SJSA1 (cell line): ENCODE data around the gene AUH. TPM values are rescaled to one million over a fixed set of nuclear protein-coding genes. Genes with fewer than 3 reads are reported as not detected.

Experiments used
- DNase-seq, 2 experiments: peaks; one replicate each; pipeline ENCODE4 v3.0.0-alpha.2; 2015 to 2020; ENCODE audit warnings: low spot score in 2 of 2, low read depth in 1 of 2
- H3K27ac ChIP-seq: fragments of 250-450 bp; sonication (Bioruptor Pico); 2 replicates; pipeline ENCODE4 v1.5.1; 2020; ENCODE audit warnings: mild to moderate bottlenecking, moderate library complexity
- H3K27me3 ChIP-seq: fragments of 250-450 bp; sonication (Bioruptor Pico); replicated peaks from 2 replicates; pipeline ENCODE4 v1.5.1; 2020; ENCODE audit warnings: mild to moderate bottlenecking, moderate library complexity
- H3K36me3 ChIP-seq: fragments of 250-450 bp; sonication (Bioruptor Pico); 2 replicates; pipeline ENCODE4 v1.5.1; 2020; ENCODE audit warnings: mild to moderate bottlenecking
- H3K4me1 ChIP-seq: fragments of 250-450 bp; sonication (Bioruptor Pico); replicated peaks from 2 replicates; pipeline ENCODE4 v1.6.1; 2021; ENCODE audit warnings: mild to moderate bottlenecking
- H3K4me3 ChIP-seq: fragments of 250-450 bp; sonication (Bioruptor Pico); 2 replicates; pipeline ENCODE4 v1.5.1; 2020; ENCODE audit warnings: mild to moderate bottlenecking
- H3K9me3 ChIP-seq: fragments of 250-450 bp; sonication (Bioruptor Pico); replicated peaks from 2 replicates; pipeline ENCODE4 v1.5.1; 2020; ENCODE audit warnings: mild to moderate bottlenecking
- total RNA-seq: library from RNA; depleted of rRNA; stranded (reverse); fragments of >200 nt; shearing (Covaris generic); gene quantifications from 2 replicates; pipeline ENCODE4 v1.2.3, GENCODE V29; 2014

The AUH gene
- total RNA-seq, 1 experiment from 2014 or later = 15.3 TPM

GRCh38 chr9:91258451-91258850 lies 103.3 kb downstream of the AUH start:
- no peak for DNase-seq
- Histone ChIP-seq H3K27ac (no peak overlapping the region), H3K36me3 (no peaks in the 10 kb centered on the region), H3K27me3 (no peaks in the 10 kb centered on the region), H3K4me3 (no peak overlapping the region), H3K9me3 (no peaks in the 10 kb centered on the region), H3K4me1 (peaks cover 10% of the 10 kb centered on the region; the same call in 1 of the 2 replicates)

GRCh38 chr9:91256235-91256634 lies 105.5 kb downstream of the AUH start:
- H3K27ac ChIP-seq = no peak overlapping the region
- no peak overlapping the region for H3K4me3 ChIP-seq
- DNase-seq = no peak
- H3K4me1 ChIP-seq = peaks cover 10% of the 10 kb centered on the region; the same call in 1 of the 2 replicates
- no peaks in the 10 kb centered on the region for H3K9me3 ChIP-seq
- no peaks in the 10 kb centered on the region for H3K27me3 ChIP-seq
- H3K36me3 ChIP-seq = no peaks in the 10 kb centered on the region

GRCh38 chr9:91255327-91255726 lies 106.4 kb downstream of the AUH start:
- Histone ChIP-seq H3K9me3 (no peaks in the 10 kb centered on the region), H3K27ac (peak overlapping the region; percentile 7; the same call in 1 of the 2 replicates), H3K4me3 (no peak overlapping the region), H3K27me3 (no peaks in the 10 kb centered on the region), H3K4me1 (peaks cover 10% of the 10 kb centered on the region; the same call in 1 of the 2 replicates), H3K36me3 (no peaks in the 10 kb centered on the region)
- DNase-seq = peak in 1 of 2 experiments; percentile 24

DNA sequence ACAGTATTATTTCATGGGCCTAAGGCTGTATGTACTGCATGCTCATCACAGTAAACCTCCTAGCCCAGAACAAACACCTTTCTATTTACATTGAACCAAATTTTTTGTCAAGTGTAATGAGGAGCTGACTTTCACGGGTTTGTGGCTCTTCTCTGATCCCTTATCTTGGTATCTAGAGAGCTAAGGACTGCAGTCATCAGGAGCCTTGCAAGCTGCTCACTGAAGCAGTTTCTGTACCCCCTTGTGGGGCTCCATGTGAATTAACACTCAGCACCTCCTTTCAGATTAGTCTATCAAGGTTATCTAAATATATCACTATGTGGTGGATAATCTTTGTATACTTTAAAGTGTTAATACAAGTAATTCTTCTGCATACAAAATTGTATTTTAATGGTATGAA lies 108.2 kb downstream of the AUH start:
- H3K4me1 ChIP-seq = peaks cover 10% of the 10 kb centered on the region
- DNase-seq = no peak
- no peaks in the 10 kb centered on the region for H3K36me3 ChIP-seq
- no peaks in the 10 kb centered on the region for H3K27me3 ChIP-seq
- no peak overlapping the region for H3K27ac ChIP-seq
- H3K4me3 ChIP-seq = no peak overlapping the region
- H3K9me3 ChIP-seq = no peaks in the 10 kb centered on the region

GRCh38 chr9:91248707-91249106 lies 113.0 kb downstream of the AUH start:
- Histone ChIP-seq H3K36me3 (no peaks in the 10 kb centered on the region), H3K27me3 (no peaks in the 10 kb centered on the region), H3K27ac (no peak overlapping the region), H3K4me1 (peaks cover 17% of the 10 kb centered on the region), H3K9me3 (no peaks in the 10 kb centered on the region), H3K4me3 (no peak overlapping the region)
- DNase-seq = no peak

- DNase-seq = no peak
- Histone ChIP-seq H3K27me3 (no peaks in the 10 kb centered on the region), H3K36me3 (no peaks in the 10 kb centered on the region), H3K4me1 (peaks cover 17% of the 10 kb centered on the region), H3K9me3 (no peaks in the 10 kb centered on the region), H3K4me3 (no peak overlapping the region), H3K27ac (no peak overlapping the region)
Observed at GRCh38 chr9:91247278-91247677, 114.4 kb downstream of the AUH start.

- Histone ChIP-seq H3K9me3 (no peaks in the 10 kb centered on the region), H3K4me3 (no peak overlapping the region), H3K27ac (no peak overlapping the region), H3K4me1 (peaks cover 17% of the 10 kb centered on the region), H3K36me3 (no peaks in the 10 kb centered on the region), H3K27me3 (no peaks in the 10 kb centered on the region)
- no peak for DNase-seq
Observed at GRCh38 chr9:91246846-91247245, 114.9 kb downstream of the AUH start.

DNA sequence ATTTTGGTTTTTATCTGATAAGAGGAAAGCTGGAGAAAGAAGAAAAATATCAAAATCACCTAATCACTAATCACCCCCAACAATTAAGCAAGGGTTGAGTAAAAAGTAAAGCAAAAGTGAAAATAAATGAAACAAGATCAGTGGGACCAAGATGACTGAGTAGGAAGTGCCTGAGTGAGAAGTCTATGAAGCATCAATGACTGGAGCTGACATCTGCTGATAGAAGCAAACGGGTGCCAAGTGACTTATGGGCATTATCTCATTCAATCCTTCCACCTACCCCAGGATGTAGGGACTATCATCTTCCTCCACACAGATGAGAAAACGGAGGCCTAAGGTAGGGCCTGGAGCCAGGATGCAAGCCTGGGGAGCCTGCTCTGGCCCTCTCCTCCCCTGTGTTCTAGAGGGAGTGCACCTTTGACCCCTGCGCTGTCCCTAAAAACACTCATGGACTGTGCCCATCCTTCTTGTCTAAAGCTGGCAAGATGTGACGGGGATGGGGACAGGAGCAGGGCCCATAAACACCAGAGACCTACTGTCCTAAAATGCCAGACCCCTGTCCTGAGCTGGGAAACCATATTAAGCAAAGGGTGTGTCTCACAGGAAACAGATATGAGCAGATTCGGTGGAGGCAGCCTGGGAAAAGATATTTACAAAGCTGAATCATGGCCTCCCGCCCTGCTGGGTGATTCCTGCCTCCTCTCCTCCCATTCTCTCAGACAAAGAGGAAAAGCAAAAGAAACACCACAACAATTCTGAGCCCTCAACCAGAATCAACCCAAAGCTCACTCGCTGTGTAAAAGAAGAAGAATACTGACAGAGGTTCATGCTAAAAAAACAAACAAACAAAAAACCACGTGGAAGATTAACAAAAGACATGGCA lies 116.0 kb downstream of the AUH start:
- Histone ChIP-seq H3K4me1 (peaks cover 17% of the 10 kb centered on the region), H3K36me3 (no peaks in the 10 kb centered on the region), H3K27ac (peak overlapping the region; percentile 62), H3K9me3 (no peaks in the 10 kb centered on the region), H3K4me3 (no peak overlapping the region), H3K27me3 (no peaks in the 10 kb centered on the region)
- DNase-seq = peak; percentile 48 to 67

DNA sequence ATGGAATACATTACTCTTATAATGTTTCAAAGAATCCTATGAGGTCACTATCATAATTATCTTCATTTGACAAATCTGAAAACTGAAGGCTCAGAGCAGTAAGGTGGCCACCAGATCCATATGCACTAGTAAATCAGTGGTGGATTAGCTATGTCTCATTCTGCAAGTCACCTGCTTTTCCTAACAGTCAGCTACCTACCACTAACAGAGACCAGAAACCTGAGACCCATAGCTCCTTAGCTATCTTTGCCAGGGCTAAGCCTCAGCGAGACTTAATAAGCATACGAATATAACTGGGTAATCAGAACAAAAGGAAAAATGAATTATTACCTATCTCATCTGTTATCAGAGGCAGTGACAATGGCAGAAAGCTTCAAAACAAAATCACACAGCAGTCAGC lies 118.7 kb downstream of the AUH start:
- Histone ChIP-seq H3K9me3 (no peaks in the 10 kb centered on the region), H3K27me3 (no peaks in the 10 kb centered on the region), H3K27ac (no peak overlapping the region), H3K4me1 (peaks cover 17% of the 10 kb centered on the region), H3K4me3 (no peak overlapping the region), H3K36me3 (no peaks in the 10 kb centered on the region)
- no peak for DNase-seq

DNA sequence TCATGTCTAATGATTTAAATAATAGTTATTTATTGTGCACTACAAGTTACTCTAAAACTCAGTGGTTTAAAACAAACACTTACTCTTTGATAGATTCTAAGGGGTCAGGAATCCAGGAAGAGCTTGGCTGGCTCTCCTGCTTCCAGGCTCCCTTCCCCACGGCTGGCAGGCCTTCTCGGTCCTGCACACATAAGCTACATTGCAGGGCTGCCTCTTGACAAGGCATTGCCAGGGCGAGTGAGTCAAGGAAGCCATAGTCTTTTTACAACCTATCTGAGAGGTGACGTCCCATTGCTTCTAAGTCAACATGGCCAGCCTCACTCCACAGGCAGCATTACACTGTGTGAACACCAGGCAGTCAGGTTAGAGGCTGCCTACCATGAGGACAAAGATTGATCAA lies 119.8 kb downstream of the AUH start:
- H3K27ac ChIP-seq = no peak overlapping the region

GRCh38 chr9:91240596-91241165 lies 121.0 kb downstream of the AUH start:
- no peaks in the 10 kb centered on the region for H3K9me3 ChIP-seq
- H3K27ac ChIP-seq = no peak overlapping the region
- H3K4me3 ChIP-seq = no peak overlapping the region
- DNase-seq = no peak
- peaks cover 6% of the 10 kb centered on the region for H3K4me1 ChIP-seq
- no peaks in the 10 kb centered on the region for H3K27me3 ChIP-seq
- no peaks in the 10 kb centered on the region for H3K36me3 ChIP-seq

More for the DNA sequence above, 119.8 kb downstream of the AUH start:
- H3K4me3 ChIP-seq = no peak overlapping the region
- peaks cover 17% of the 10 kb centered on the region for H3K4me1 ChIP-seq
- no peaks in the 10 kb centered on the region for H3K9me3 ChIP-seq
- no peak for DNase-seq
- H3K27me3 ChIP-seq = no peaks in the 10 kb centered on the region
- no peaks in the 10 kb centered on the region for H3K36me3 ChIP-seq

DNA sequence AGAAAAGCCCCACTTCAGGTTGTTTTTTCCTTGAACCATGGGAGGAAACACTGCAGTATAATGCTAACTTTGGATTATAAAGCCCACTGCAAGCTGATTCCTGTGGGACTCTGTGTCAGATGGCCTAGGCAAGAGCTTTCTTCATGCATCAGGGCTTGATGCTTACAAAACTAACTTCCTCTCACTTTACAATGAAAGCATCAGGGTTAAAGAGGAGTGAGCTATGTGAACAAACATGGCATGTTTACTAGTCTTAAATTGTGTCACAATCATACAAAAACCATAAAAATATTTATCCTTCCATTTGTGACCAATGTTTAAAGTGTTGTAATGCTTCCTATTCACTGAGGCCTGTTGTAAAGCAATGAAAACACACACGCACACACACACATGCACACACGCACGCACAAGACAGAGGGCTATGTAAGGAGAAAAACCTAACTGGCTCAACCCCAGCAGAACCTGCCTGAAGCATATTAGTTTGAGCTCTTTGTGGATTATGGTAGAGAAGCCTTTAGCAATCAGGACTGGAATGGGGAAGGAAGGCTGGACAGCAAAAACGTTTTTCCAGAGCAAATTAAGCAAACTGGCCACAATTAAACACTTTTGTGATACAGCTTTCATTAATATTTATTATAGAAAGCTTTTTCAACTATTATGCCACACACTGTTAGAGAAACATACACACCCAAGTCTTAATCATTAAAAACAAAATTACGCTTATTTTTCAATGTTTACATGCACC lies 122.2 kb downstream of the AUH start:
- H3K4me1 ChIP-seq = no peaks in the 10 kb centered on the region
- DNase-seq = no peak
- H3K4me3 ChIP-seq = no peak overlapping the region
- H3K27ac ChIP-seq = no peak overlapping the region
- no peaks in the 10 kb centered on the region for H3K9me3 ChIP-seq
- no peaks in the 10 kb centered on the region for H3K36me3 ChIP-seq
- no peaks in the 10 kb centered on the region for H3K27me3 ChIP-seq

- H3K4me1 ChIP-seq = no peaks in the 10 kb centered on the region
- H3K36me3 ChIP-seq = no peaks in the 10 kb centered on the region
- H3K4me3 ChIP-seq = no peak overlapping the region
- no peak for DNase-seq
- no peak overlapping the region for H3K27ac ChIP-seq
- H3K9me3 ChIP-seq = no peaks in the 10 kb centered on the region
- H3K27me3 ChIP-seq = no peaks in the 10 kb centered on the region
Observed at GRCh38 chr9:91234523-91234922, 127.2 kb downstream of the AUH start.

DNA sequence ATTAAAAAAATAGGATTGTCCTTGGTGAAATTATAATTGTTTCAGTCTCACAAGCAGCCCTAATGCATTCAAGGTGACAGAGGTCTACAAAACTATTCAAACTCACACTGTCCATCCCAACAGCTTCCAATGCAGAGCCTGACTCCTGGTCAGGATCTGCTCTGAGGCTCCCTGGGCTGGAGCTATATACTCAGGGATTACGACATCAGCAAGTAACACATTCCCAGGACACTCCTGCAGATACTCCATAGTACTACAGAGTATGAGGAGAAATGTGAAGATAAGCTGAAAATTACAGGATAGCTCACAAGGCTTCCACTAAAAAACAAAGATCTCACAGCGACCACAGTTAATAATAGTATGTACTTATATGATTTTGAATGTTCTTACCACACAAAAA lies 130.1 kb downstream of the AUH start:
- H3K9me3 ChIP-seq = no peaks in the 10 kb centered on the region
- DNase-seq = no peak
- no peak overlapping the region for H3K4me3 ChIP-seq

More for the DNA sequence above, 130.1 kb downstream of the AUH start:
- Histone ChIP-seq H3K4me1 (no peaks in the 10 kb centered on the region), H3K36me3 (no peaks in the 10 kb centered on the region), H3K27me3 (no peaks in the 10 kb centered on the region), H3K27ac (no peak overlapping the region)
